Measurements from ENCODE around the gene ENHO.
"Not testable (repeated sequence)": the region's sequence is repeated elsewhere in the genome, so short reads cannot be mapped to it uniquely, and the experiment has no call there.

ENHO gene

DNA sequence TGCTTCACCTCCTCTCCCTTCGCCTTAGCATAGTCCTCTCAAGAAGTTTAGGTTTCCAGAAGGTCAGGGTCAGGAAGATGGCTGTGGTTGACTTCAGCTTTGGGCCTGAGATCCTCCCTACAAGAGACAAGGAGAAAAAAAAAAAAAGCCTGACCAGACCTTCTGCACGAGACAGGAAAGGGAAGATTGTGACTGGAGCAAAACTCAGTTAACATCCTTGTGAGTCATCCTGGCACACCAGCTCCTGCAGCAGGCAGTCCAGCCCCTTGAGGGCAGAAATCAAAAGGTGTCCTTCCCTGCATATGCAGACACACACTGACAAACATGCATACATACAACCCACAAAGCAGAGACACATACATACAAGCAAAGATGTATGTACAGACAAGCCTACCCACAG is 18.0 kb upstream of the ENHO start:
- DNase-seq (ENCODE audit: extremely low spot score, insufficient read length, low read depth) = no peak
- no peak for FAIRE-seq

GRCh38 chr9:34536685-34537084 is 13.9 kb upstream of the ENHO start:
- DNase-seq (ENCODE audit: extremely low spot score, insufficient read length, low read depth) = no peak
- FAIRE-seq = no peak

DNA sequence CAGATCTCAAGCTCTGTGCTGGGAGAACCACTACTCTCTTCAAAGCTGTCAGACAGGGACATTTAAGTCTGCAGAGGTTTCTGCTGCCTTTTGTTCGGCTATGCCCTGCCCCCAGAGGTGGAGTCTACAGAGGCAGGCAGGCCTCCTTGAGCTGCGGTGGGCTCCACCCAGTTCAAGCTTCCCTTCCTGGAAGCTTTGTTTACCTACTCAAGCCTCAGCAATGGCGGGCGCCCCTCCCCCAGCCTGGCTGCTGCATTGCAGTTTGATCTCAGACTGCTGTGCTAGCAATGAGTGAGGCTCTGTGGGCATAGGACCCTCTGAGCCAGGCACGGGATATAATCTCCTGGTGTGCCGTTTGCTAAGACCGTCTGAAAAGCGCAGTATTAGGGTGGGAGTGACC is 9.3 kb upstream of the ENHO start:
- not testable (repeated sequence) for FAIRE-seq; DNase-seq (ENCODE audit: extremely low spot score, insufficient read length, low read depth)

DNA sequence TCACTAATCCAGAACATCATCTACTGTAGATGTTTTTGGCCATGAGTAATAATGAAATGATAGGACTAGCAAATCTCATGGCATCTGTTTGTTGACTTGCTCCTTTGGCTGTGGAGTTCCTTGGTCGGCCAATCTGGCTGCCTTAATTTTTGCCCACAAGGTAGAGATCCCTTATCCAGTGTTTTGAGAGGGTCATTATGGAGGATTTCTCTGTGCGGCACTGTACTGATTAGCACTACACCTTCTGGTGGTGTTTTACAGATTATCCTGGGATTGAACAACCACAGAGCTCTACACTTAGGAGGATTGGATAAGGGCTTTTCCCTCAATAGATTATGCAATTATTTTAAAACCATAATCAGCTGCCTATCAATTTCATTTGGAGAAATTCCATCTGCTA is 3.2 kb upstream of the ENHO start:
- FAIRE-seq (no peak), DNase-seq (ENCODE audit: extremely low spot score, insufficient read length, low read depth) (no peak)

DNA sequence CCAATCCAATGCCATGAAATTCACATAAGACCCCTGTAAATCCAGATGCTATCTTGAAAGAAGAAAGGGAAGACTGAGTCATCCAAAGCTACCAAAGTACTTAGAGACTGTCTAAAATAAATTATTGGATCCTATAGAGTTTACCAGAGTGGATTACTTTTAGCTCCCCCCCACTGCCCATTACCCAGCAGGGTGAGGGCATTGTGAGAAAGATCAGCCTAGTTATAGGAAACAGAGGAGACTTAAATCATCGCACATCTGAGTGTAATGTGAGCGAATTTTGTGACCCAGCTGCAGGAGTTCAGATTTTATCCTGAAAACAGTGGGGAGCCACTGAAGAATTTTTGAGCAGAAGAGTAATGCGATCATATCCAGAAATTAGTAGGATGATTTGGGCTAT is 1.6 kb upstream of the ENHO start:
- DNase-seq (ENCODE audit: extremely low spot score, insufficient read length, low read depth) = no peak
- FAIRE-seq = no peak

- no peak for DNase-seq (ENCODE audit: extremely low spot score, insufficient read length, low read depth)
- no peak for FAIRE-seq
These were observed 501 bp downstream of the ENHO start for GRCh38 chr9:34522091-34522887.

GRCh38 chr9:34521406-34522045 is 1.3 kb downstream of the ENHO start:
- DNase-seq (ENCODE audit: extremely low spot score, insufficient read length, low read depth) (no peak), FAIRE-seq (no peak)

DNA sequence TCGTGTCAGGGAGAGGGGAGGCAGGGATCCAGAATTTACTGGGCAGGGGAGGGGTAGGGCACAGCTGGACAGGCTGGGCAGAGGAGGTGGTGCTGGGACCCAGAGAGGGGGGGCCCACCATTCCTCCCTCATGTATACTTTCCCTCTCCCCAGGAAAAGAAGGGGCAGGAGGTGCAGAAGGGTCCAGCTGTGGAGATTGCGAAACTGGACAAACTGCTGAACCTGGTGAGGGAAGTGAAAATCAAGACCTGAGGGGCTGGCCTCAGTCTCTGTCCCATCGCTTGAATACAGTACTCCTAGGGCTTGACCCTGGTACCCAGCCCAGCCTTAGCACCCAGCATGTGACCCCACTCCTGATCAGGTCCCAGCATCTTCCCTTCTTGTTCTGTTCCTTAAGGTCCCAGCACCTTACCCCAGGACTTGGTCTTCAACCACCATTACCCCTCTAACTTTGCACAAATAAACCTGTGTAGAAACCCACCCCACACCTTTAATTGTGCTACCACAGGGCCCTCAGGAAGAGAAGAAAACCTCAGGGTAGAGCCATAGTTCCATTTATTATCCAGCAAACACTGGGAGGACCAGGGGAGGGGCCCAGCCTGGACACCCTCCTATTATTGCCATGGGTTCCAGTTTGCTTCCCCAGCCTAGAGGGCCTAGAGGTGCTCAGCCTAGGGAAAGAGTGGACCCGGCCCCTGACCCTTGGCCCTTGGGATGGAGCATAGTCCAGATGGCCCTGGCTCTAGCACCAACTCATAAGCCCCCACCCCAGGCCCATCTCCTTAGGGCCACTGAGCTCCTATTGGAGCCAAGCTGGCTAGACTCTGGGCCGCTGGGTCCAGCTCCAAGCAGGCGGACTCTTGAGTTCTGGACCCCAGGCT is 2.0 kb downstream of the ENHO start:
- DNase-seq (ENCODE audit: extremely low spot score, insufficient read length, low read depth) (no peak), FAIRE-seq (no peak)

GRCh38 chr9:34520096-34520495 is 2.7 kb downstream of the ENHO start:
- FAIRE-seq = no peak
- no peak for DNase-seq (ENCODE audit: extremely low spot score, insufficient read length, low read depth)

DNA sequence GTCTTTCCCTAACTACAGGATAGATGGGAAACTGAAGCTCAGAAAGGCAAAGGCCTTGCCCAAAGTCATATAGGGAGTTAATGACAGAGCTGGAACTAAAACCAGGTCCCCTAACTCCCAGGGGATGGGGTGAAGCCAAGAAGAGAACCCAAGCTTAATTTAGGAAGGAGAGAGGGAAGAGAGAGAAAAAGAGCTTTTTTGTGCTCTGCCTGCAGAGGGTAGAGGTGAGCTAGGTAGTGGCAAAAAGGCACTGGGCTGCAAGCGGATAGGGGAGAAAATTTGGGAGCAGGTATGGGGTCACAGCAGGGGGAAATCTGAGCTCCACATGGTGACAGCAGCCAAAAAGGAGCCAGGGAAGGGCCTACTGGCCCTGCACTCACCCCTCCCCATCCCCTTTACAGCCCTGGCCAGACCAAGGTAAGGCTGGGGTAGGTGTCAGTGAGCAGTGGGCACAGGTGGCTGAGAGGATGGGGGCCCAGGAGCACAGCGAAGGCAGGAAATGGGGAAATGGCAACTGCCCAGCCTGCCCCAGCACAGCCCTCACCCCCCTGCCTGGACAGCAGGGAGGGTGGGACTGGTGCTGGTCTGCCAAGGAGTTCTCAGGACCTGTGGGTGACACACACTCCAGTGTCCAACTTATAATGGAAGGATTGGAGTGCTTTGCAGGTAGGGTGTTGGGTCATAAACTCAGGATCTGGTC is 3.3 kb downstream of the ENHO start:
- FAIRE-seq (no peak), DNase-seq (ENCODE audit: extremely low spot score, insufficient read length, low read depth) (no peak)

GRCh38 chr9:34518896-34519295 is 3.9 kb downstream of the ENHO start:
- FAIRE-seq (no peak), DNase-seq (ENCODE audit: extremely low spot score, insufficient read length, low read depth) (no peak)

- DNase-seq (ENCODE audit: extremely low spot score, insufficient read length, low read depth) (no peak), FAIRE-seq (no peak)
These were observed 4.6 kb downstream of the ENHO start for GRCh38 chr9:34518110-34518616.

GRCh38 chr9:34517185-34517584 is 5.6 kb downstream of the ENHO start:
- DNase-seq (ENCODE audit: extremely low spot score, insufficient read length, low read depth) = no peak
- no peak for FAIRE-seq

DNA sequence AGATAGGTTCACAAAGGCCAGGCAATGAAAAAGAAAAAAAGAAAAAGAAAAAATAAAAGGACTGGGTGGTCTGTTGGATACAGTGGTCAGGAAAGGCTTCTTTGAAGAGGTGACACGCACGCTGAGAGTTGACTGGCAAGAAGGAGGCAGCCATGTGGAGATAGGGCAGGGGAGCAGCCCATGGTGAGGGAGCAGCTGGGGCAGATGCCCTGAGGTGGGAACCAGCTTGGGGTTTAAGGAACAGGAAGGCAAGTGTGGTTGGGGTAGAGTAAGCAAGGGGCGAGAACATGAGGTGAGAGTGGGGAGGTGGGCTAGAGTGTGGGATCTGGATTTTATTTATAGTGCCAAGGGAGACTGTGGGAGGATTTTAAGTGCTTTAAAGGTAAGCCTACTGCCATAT is 6.8 kb downstream of the ENHO start:
- no peak for FAIRE-seq
- no peak for DNase-seq (ENCODE audit: extremely low spot score, insufficient read length, low read depth)

DNA sequence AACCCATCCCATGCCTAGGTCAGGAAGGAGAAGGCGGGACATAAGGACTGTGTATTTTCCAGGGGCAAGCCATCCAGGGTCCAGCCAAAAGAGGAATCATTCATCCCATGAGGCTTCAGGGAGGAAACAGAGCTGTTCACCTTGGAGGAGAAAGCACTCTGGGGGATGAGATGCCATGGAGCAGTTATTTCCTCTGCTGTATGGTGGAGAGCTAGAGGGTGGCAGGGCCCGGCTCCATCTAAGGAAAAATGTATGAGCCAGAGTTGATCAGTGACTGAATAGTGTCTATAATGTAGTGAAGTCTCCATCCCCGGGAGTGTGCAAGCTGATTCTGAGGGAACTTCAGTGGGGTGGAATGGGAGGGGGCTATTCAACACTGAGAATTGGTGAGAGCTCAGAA is 8.0 kb downstream of the ENHO start:
- FAIRE-seq (no peak), DNase-seq (ENCODE audit: extremely low spot score, insufficient read length, low read depth) (no peak)

DNA sequence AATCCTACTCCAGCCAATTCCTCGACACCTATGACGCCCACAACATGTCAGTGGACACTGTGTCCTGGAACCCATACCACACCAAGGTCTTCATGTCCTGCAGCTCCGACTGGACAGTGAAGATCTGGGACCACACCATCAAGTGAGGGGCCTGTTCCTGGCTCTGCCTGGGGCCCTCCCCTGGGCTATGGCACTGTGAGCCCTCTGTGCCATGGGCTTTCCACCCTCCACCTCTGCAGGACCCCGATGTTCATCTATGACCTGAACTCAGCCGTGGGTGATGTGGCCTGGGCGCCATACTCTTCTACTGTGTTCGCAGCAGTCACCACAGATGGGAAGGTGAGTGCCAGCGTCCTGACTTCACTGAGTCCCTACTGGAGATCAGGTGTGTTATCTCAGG is 8.4 kb downstream of the ENHO start:
- no peak for FAIRE-seq

GRCh38 chr9:34513567-34514214 is 9.1 kb downstream of the ENHO start:
- no peak for FAIRE-seq
- DNase-seq (ENCODE audit: extremely low spot score, insufficient read length, low read depth) = no peak

More for the DNA sequence above, 8.4 kb downstream of the ENHO start:
- no peak for DNase-seq (ENCODE audit: extremely low spot score, insufficient read length, low read depth)

- no peak for DNase-seq (ENCODE audit: extremely low spot score, insufficient read length, low read depth)
- no peak for FAIRE-seq
These were observed 10.4 kb downstream of the ENHO start for GRCh38 chr9:34512131-34513078.

All from GM18507 (cell line).